ENCODE measurements around the gene PTPN9. TPM values are rescaled to one million over a fixed set of nuclear protein-coding genes. Genes with fewer than 3 reads are reported as not detected.

PTPN9 gene
- total and polyA plus RNA-seq, 2 of the 13 experiments (the other 11 are each of a cell fraction or from before 2014, with no cell fraction given): 16.6 to 19.9 TPM

- FAIRE-seq: no peak
- no peak overlapping the region for H3K27ac ChIP-seq (ENCODE audit: extremely low read length, insufficient read depth, low read length)
- no TSS peak for BruUV-seq (replicated peaks)
- no peak for ATAC-seq
- H3K9me3 ChIP-seq (ENCODE audit: low read length): no peaks in the 10 kb centered on the region
- ChIA-PET CTCF (ENCODE audit: low intra/inter-chr PET ratio, low total read pairs) (no interaction called here), POLR2A (no interaction called here)
- no peak for TF ChIP-seq ZNF597 (CRISPR knock-in tag; IDR thresholded peaks at IDR 0.05)
- no peak for TF ChIP-seq ZFP91 (CRISPR knock-in tag; IDR thresholded peaks at IDR 0.05; ENCODE audit: borderline replicate concordance)
- no peak for TF ChIP-seq ZFP36 (IDR thresholded peaks at IDR 0.05; ENCODE audit: borderline replicate concordance, low read depth, low read length, partially characterized antibody)
- TF ChIP-seq ZXDC (CRISPR knock-in tag; IDR thresholded peaks at IDR 0.05): no peak
- TF ChIP-seq CBFB (CRISPR knock-in tag; IDR thresholded peaks at IDR 0.05): no peak
- no peak for TF ChIP-seq ZNF431 (CRISPR knock-in tag; IDR thresholded peaks at IDR 0.05; ENCODE audit: borderline replicate concordance, low read depth)
- TF ChIP-seq ZBTB25 (CRISPR knock-in tag; IDR thresholded peaks at IDR 0.05): no peak
- TF ChIP-seq ZNF770 (CRISPR knock-in tag; IDR thresholded peaks at IDR 0.05): no peak
- no peak for TF ChIP-seq ZNF30 (CRISPR knock-in tag; IDR thresholded peaks at IDR 0.05)
- no peak for TF ChIP-seq KDM6A (CRISPR knock-in tag; IDR thresholded peaks at IDR 0.05; ENCODE audit: low read depth)
- no peak for TF ChIP-seq ZNF614 (CRISPR knock-in tag; IDR thresholded peaks at IDR 0.05; ENCODE audit: borderline replicate concordance)
- TF ChIP-seq ZNF704 (CRISPR knock-in tag; IDR thresholded peaks at IDR 0.05; ENCODE audit: borderline replicate concordance): no peak
- TF ChIP-seq ARNT2 (CRISPR knock-in tag; IDR thresholded peaks at IDR 0.05; ENCODE audit: low read depth): no peak
- no peak overlapping the region for H3K4me3 ChIP-seq (replicated peaks in 1 of 3; ENCODE audit: insufficient read depth in 1 of 3, low read depth in 2 of 3, low read length in 3 of 3)
- intact Hi-C loops (cut with micrococcal nuclease; ENCODE audit: unreplicated experiment) (no loop called here), in situ Hi-C loops (cut with HindIII; ENCODE audit: extremely low pct_ligation_motif_present, low pct_unique_long_range_greater_than_20kb) (no loop called here)
- H3K36me3 ChIP-seq (replicated peaks in 1 of 2; ENCODE audit: control insufficient read depth in 1 of 2, insufficient read depth in 2 of 2, low read length in 2 of 2): peaks cover 0 to 7% of the 10 kb centered on the region in 2 experiments; a peak in 1 of 5 replicates
- no peak overlapping the region for H3K9ac ChIP-seq (ENCODE audit: insufficient read depth, low read depth, low read length)
- H2AFZ ChIP-seq (ENCODE audit: low read length): no peak overlapping the region
- no peaks in the 10 kb centered on the region for H4K20me1 ChIP-seq (ENCODE audit: insufficient read depth, low read length)
- DNase-seq (ENCODE audit: low spot score): no peak
- peaks cover 9% of the 10 kb centered on the region for H3K79me2 ChIP-seq (ENCODE audit: insufficient read depth, low read length)
- H3K4me2 ChIP-seq (ENCODE audit: low read depth, low read length): no peak overlapping the region
- 89% methylated on average over 2 of the region's 2 CpGs for WGBS (ENCODE audit: low lambda C conversion rate)
- no peaks in the 10 kb centered on the region; a peak in 1 of 5 replicates for H3K27me3 ChIP-seq (ENCODE audit: control insufficient read depth in 1 of 2, insufficient read depth in 2 of 2, low read length in 2 of 2)
- H3K4me1 ChIP-seq (ENCODE audit: insufficient read depth, low read length): peaks cover 17% of the 10 kb centered on the region
These were observed 36.7 kb downstream of the PTPN9 start for GRCh38 chr15:75542386-75542797.

Data from HepG2 (cell line).